ENCODE measurements around the gene CYFIP2.

GRCh38 chr5:157222506-157223230 lies 43.3 kb upstream of the CYFIP2 start:
- TF ChIP-seq CTCF (IDR thresholded peaks at IDR 0.05) (no peak), POLR2A (IDR thresholded peaks at IDR 0.05) (no peak)

Measured in Peyer's patch (tissue), 4 donors.